Heart left ventricle (tissue), 16 donors: ENCODE measurements around the gene PYM1. TPM values are rescaled to one million over a fixed set of nuclear protein-coding genes. Genes with fewer than 3 reads are reported as not detected.
A peak's percentile ranks its signal among the peaks of the same experiment; 100 is the strongest.

Source experiments
- ATAC-seq, 4 donors: fragments of 200-7000 bp; cut with Tn5 transposase; one replicate each; pipeline ENCODE4 v1.9.1; 2020 to 2022; ENCODE audit warnings: moderate library complexity in 4 of 4, mild to moderate bottlenecking in 3 of 4, moderate number of reproducible peaks in 1 of 4
- DNase-seq, 5 donors: peaks; one replicate each; pipeline ENCODE4 v3.0.0-alpha.2; 2020
- H3K27ac ChIP-seq, 12 donors: fragments of 200-600 bp; sonication (generic) in 4 of 12; one replicate each; pipeline versions ENCODE4 v1.5.0 to v1.8.0; 2016 to 2022; ENCODE audit warnings: mild to moderate bottlenecking in 2 of 12
- H3K27me3 ChIP-seq, 9 donors: fragments of 200-600 bp; sonication (generic) in 2 of 9; one replicate each; pipeline versions ENCODE4 v1.5.1 to v1.8.0; 2016 to 2022; ENCODE audit warnings: mild to moderate bottlenecking in 3 of 9
- H3K36me3 ChIP-seq, 9 donors: fragments of 200-600 bp; sonication (generic) in 2 of 9; one replicate each; pipeline versions ENCODE4 v1.5.0 to v1.8.0; 2018 to 2022; ENCODE audit warnings: mild to moderate bottlenecking in 2 of 9
- H3K4me1 ChIP-seq, 12 donors: fragments of 200-600 bp; sonication (generic) in 4 of 12; one replicate each; pipeline versions ENCODE4 v1.5.0 to v1.8.0; 2016 to 2022; ENCODE audit warnings: mild to moderate bottlenecking in 3 of 12
- H3K4me3 ChIP-seq, 12 donors: fragments of 200-600 bp; sonication (generic) in 4 of 12; one replicate each; pipeline versions ENCODE4 v1.5.0 to v1.8.0; 2017 to 2022; ENCODE audit warnings: mild to moderate bottlenecking in 9 of 12, moderate library complexity in 4 of 12
- H3K9me3 ChIP-seq, 12 donors: fragments of 200-600 bp; sonication (generic) in 4 of 12; one replicate each; pipeline versions ENCODE4 v1.5.0 to v1.8.0; 2016 to 2022; ENCODE audit warnings: mild to moderate bottlenecking in 1 of 12
- POLR2A ChIP-seq, 2 donors: fragments of 450-650 bp; IDR thresholded peaks; one replicate each; pipeline ENCODE4 v1.6.1; 2017; ENCODE audit warnings: antibody characterized with exemption in 2 of 2, mild to moderate bottlenecking in 2 of 2, moderate library complexity in 2 of 2
- WGBS, 4 donors: extraction: QIAGEN DNeasy Blood & Tissue Kit in 2 of 4; methylation state at CpG; one replicate each; pipeline versions ENCODE4 v1.1.5 to v1.1.7; 2013 to 2018; 5-methylcytosine and 5-hydroxymethylcytosine counted together
- intact Hi-C, 10 donors: fragments of 100-400 bp; cut with DNase I; formaldehyde crosslinking; loops; one replicate each; pipeline versions ENCODE4 v1.11.1 to v1.14.2; 2022
- polyA plus RNA-seq, 2 donors: library from polyadenylated mRNA; stranded (reverse); fragments of 200-250 nt; gene quantifications; one replicate each; pipeline ENCODE4 v1.2.3, GENCODE V29; 2013
- total RNA-seq, 9 donors: library from RNA; depleted of rRNA in 2 of 9; stranded (reverse); fragments of >200 nt in 2 of 9; fragmentation: NEBNext Ultra II Directional in 3 of 9; extraction: Animal tissue kit (Norgen Biotek cat#: 25700) in 3 of 9; gene quantifications; one replicate each; pipeline versions ENCODE4 v1.1.0 to v1.2.4, GENCODE V29; 2016 to 2023
- TF ChIP-seq, protein P1 (sequence below), 12 donors: fragments of 200-600 bp; sonication (generic) in 4 of 12; IDR thresholded peaks; one replicate each; pipeline versions ENCODE4 v1.5.0 to v1.8.0; 2018 to 2022; ENCODE audit warnings: antibody characterized with exemption in 12 of 12, mild to moderate bottlenecking in 5 of 12
- donor health status: ischemic (EF 13 %, LVEDD 7.1; RV severe dilation, severe dysfunction).
- donor health status: healthy with polysubstance abuse.
- donor health status: DM: no; HTN: yes; CAD: no.
- donor health status: DM: no; HTN: no; CAD: no.
- donor health status: ischemic (EF 25% LVEDD 6.9; RV normal size, moderate dysfunction).
- donor health status: ischemic (EF 25% LVEDD 5.7; RV mildly dilated, moderate dysfunction).
- donor health status: healthy.
- donor health status: DM: yes; HTN: yes; CAD: no.
- donor health status: ischemic (EF 35%, LVEDD 5.7; RV mildly dilated, moderate dysfunction).
- donor health status: nonischemic (EF 11% LVEDD 7.7; RV severe dilation, severe dysfunction).
- donor health status: DM: yes; HTN: yes; CAD: no.
- donor health status: PGD.
- donor health status: ischemic (EF 29% LVEDD 5.4; RV normal size, mild dysfunction).
- donor health status: nonischemic (EF 23%, LVEDD 6.1; RV moderate dilation, normal function).

The PYM1 gene
- total and polyA plus RNA-seq, 11 donors = 12.0 to 33.6 (median 15.3) TPM

DNA sequence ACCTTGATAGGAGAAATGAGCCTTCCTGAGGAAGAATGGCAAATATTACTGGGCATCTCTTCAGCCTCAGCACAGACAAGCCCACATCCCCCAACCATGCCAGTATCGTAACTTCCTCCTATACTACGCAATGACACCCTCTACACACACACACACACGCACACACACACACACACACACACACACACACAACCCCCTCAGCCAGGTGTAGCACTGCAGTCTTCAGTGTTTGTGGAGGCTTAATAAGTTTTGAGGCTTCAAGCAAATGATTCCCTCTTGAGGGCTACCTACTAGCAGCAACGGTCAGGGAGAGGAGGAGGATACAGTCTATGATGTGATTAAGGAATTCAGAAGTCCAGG, 4.8 kb upstream of the PYM1 start:
- H3K27me3 ChIP-seq = no peaks in the 10 kb centered on the region
- H3K27ac ChIP-seq = peak overlapping the region in 5 of 12 donors; percentile 71 to 98 (median 83)
- DNase-seq = no peak
- H3K4me3 ChIP-seq = peak overlapping the region; percentile 62 to 88 (median 74)
- intact Hi-C loops = loop anchor here in 3 of 10 donors (5.0 kb wide), 2 partner anchors 35 to 40 kb away; partner anchors contain the start of genes CDK2 (in 2 of the 3), PMEL (in 2 of the 3) and RAB5B (in 1 of the 3)
- H3K36me3 ChIP-seq = peaks cover 0 to 9% (median 0%) of the 10 kb centered on the region in 9 donors
- 16 to 24% (median 21%) methylated on average over 4 of the region's 4 CpGs for WGBS, 4 donors
- no peak for ATAC-seq
- no peaks in the 10 kb centered on the region for H3K9me3 ChIP-seq
- TF ChIP-seq, protein P1, sequence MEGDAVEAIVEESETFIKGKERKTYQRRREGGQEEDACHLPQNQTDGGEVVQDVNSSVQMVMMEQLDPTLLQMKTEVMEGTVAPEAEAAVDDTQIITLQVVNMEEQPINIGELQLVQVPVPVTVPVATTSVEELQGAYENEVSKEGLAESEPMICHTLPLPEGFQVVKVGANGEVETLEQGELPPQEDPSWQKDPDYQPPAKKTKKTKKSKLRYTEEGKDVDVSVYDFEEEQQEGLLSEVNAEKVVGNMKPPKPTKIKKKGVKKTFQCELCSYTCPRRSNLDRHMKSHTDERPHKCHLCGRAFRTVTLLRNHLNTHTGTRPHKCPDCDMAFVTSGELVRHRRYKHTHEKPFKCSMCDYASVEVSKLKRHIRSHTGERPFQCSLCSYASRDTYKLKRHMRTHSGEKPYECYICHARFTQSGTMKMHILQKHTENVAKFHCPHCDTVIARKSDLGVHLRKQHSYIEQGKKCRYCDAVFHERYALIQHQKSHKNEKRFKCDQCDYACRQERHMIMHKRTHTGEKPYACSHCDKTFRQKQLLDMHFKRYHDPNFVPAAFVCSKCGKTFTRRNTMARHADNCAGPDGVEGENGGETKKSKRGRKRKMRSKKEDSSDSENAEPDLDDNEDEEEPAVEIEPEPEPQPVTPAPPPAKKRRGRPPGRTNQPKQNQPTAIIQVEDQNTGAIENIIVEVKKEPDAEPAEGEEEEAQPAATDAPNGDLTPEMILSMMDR (IDR thresholded peaks at IDR 0.05) = no peak
- TF ChIP-seq POLR2A (IDR thresholded peaks at IDR 0.05) = no peak
- peaks cover 0 to 59% (median 31%) of the 10 kb centered on the region in 12 donors for H3K4me1 ChIP-seq

DNA sequence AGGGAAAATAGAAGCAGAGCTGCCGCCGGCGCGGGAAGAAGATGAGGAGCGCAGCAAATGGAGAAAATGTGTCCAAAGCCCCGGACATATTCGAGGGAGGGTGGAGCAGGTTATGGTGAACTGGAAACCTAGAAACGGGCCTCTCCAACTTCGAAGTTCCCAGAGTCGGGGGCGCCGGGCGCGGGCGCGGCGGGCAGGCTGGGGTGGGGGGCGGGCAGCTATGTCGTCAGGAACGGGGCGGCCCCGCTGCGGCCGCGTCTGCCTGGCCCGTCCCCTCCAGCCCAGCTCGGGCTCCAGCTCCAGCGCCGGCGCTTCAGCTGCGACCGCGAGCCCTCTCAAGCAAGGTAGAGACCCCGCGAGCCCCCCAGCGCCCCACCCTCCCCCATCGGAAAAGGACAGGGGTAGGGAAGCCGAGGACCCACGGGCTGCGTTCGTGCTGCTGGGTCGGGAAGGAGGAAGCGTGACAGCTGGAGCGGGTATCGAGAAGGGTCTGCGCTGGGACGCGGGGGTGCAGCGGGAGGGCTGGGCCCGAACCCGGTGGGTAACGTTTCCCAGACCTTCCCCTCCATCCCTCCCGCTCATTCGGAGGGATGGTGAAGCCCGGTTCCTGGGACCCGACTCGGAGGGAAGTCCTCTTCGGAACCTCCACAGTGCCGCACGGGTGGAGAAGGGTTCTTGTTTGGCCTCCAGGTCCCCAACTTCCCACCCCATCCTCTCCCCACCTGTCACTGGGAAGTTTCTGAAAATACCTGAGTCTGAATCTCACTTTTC, 4.3 kb upstream of the PYM1 start:
- Histone ChIP-seq H3K36me3 (peaks cover 0 to 4% (median 0%) of the 10 kb centered on the region in 9 donors), H3K4me3 (peak overlapping the region; percentile 62 to 88 (median 74)), H3K27ac (peak overlapping the region in 11 of 12 donors; percentile 37 to 98 (median 75)), H3K4me1 (peaks cover 0 to 59% (median 31%) of the 10 kb centered on the region in 12 donors), H3K27me3 (no peaks in the 10 kb centered on the region), H3K9me3 (no peaks in the 10 kb centered on the region)
- DNase-seq (peak; percentile 59 to 75 (median 70)), ATAC-seq (peak in 3 of 4 donors; percentile 42 to 56 (median 43))
- intact Hi-C loops = loop anchor here in 3 of 10 donors (5.0 kb wide), 2 partner anchors 35 to 40 kb away; partner anchors contain the start of genes CDK2 (in 2 of the 3), PMEL (in 2 of the 3) and RAB5B (in 1 of the 3)
- TF ChIP-seq, protein P1 (IDR thresholded peaks at IDR 0.05) = no peak
- TF ChIP-seq POLR2A (IDR thresholded peaks at IDR 0.05) = peak in 1 of 2 donors; percentile 18
- 0 to 1% (median 1%) methylated on average over 38 to 60 of the region's 60 CpGs for WGBS, 4 donors

DNA sequence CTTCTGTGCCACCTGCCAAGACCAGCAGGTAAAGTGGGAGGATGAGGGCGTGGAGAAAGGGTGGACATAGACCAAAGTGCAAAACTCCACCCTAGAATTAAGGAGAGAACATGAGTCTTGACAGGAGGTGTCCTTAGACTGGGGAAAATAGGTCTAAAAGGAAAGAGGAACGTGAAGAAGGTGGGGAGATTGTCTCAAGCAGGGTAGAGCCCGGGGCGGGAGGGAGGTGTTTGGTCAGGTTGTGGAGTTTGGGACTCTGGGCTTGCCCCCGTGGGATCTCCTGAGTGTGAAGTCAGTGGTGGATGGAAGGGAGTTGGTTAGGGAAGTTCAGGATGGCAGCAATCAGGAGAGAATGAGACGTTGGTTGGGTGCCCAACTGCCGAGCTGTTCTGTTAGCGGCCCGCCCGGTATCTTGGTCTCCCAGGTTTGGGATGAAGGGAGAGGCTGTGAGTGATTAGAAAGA, 3.7 kb upstream of the PYM1 start:
- intact Hi-C loops = loop anchor here in 3 of 10 donors (5.0 kb wide), 2 partner anchors 36 to 41 kb away; partner anchors contain the start of genes CDK2 (in 2 of the 3), PMEL (in 2 of the 3) and RAB5B (in 1 of the 3)
- Histone ChIP-seq H3K4me1 (peaks cover 0 to 60% (median 32%) of the 10 kb centered on the region in 12 donors), H3K27me3 (no peaks in the 10 kb centered on the region), H3K27ac (peak overlapping the region in 11 of 12 donors; percentile 37 to 98 (median 75)), H3K36me3 (no peaks in the 10 kb centered on the region), H3K4me3 (peak overlapping the region; percentile 62 to 88 (median 74)), H3K9me3 (no peaks in the 10 kb centered on the region)
- TF ChIP-seq, protein P1 (IDR thresholded peaks at IDR 0.05) = no peak
- no peak for TF ChIP-seq POLR2A (IDR thresholded peaks at IDR 0.05)
- no peak for DNase-seq
- ATAC-seq = no peak
- 14 to 15% (median 15%) methylated on average over 10 of the region's 10 CpGs for WGBS, 4 donors
